8988T (cell line): ENCODE data around the gene AGAP1.
A peak's percentile ranks its signal among the peaks of the same experiment; 100 is the strongest.

Source experiments
- DNase-seq: peaks from one replicate; pipeline ENCODE4 v3.0.0; 2011

AGAP1 gene

GRCh38 chr2:235492850-235493344, 946 bp upstream of the AGAP1 start:
- DNase-seq, result no peak

- no peak for DNase-seq
Observed at GRCh38 chr2:235493402-235493774, 455 bp upstream of the AGAP1 start.

GRCh38 chr2:235494716-235495372, 1.0 kb downstream of the AGAP1 start:
- no peak for DNase-seq

DNA sequence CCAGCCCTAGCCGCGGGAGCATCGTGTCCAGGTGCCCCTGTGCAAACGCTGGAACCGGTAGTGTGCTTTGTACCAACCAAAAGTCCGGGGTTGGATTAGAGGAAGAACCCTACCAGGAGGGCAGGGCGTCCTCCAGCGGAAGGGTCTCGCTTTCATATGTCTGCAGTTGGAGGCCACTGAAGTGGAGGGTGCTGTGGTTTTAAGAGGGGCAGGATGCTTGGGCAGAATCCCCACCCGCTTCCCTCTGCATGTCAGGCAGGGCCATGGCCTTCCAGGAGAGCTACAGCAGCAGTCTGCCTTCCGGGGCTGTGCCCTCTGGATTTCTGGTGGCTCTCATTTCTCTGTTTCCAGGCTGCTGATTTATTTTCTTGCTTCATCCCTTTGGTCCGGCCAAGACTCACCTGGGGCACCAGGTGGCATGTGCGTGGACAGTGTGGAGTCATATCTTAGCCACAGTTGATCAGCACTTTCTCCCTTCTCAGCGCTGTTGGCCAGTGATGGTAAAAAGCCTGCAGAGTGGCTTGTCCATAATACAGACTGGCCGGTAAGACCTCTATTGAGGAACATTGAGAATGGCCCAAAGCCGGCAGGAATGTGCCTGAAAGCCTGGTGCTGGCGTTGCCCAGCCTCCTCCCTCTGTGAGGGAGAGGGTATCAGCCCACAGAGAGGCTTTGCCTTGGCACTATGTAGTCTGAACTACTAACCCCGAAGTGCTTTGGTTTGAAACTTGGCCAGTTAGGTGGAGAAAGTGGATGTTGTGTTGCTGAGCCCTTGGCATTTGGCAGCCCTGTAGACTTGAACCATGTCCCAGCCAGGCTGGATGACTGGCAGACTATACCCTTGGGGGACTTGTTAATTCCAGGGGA, 1.8 kb downstream of the AGAP1 start:
- DNase-seq, result no peak

GRCh38 chr2:235496239-235496621, 2.4 kb downstream of the AGAP1 start:
- no peak for DNase-seq

- no peak for DNase-seq
Observed at GRCh38 chr2:235497096-235497495, 3.3 kb downstream of the AGAP1 start.

- DNase-seq, result peak; percentile 75
Observed at GRCh38 chr2:235498541-235498940, 4.7 kb downstream of the AGAP1 start.

GRCh38 chr2:235498946-235499812, 5.3 kb downstream of the AGAP1 start:
- DNase-seq, result no peak

DNA sequence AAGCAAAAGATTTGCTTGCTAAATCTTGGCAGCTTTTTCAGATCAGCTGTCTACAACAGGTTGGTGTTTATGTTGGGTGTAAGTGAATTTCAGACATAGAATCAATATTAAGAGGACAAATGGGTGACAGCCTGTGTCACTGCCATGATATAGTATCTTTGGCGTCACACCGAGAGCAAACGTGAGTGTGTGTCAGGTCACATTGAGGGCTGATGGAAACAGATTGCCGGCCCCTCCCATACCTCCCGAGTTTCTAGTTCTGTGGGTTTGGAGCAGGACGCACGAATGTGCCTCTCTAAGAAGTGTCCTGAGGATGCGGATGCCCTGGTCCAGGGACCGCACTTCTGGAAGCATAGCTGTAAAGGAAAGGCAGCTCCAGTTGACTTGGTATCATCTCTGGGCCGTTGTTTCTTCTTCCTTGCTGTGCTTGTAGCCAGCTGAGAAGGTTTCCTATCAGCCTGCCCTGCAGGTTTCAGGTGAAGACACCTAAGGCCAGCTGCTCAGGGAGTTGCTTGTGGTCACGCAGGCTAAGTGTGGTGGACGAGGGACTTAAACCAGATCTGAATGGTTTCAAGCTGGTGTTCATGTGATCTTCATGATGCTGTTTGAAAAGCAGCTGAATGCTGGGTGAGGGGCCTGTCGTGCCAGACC, 6.4 kb downstream of the AGAP1 start:
- DNase-seq, result no peak

DNA sequence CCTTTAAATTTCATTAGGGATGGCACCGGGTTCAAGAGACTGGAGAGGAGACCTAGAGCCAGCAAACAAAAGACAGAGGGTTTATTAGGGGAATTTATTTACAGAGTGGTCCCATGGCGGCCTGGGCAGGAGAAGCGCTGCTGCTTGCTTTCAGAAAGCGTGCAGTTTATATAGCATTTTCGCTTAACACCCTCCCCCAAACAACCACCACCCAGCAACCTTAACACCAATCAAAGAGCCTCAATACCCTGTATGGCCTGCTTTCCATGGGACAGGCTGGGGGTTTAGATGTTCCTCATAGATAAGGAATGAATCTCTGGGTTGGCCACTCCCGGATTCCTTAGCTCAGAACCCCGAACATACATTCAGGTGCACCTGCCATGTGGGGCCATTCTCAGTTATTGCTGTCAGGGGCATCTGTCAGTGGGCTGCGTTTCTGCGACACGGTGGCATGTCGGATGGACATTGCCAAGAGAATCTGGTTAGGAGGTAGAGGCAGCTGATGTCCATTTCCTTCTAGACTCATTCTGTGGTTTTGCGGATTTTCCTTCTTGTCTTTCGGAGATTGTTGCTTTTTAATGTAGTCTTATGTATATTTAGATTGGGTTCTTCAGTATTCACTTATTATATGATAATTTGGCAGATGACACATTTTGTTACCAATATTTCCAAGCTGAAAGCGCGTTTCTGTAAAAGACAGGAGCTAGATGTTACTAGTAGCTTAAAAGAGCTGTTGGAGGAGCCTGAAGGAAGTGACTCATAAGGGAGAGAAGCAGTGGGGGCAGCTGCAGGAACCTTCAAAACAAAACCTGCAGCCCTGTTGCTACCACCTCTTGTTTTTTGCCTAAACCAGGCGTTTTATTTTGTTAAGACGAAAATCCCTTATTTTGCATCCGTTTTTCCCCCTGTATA, 7.2 kb downstream of the AGAP1 start:
- DNase-seq, result peak; percentile 75

DNA sequence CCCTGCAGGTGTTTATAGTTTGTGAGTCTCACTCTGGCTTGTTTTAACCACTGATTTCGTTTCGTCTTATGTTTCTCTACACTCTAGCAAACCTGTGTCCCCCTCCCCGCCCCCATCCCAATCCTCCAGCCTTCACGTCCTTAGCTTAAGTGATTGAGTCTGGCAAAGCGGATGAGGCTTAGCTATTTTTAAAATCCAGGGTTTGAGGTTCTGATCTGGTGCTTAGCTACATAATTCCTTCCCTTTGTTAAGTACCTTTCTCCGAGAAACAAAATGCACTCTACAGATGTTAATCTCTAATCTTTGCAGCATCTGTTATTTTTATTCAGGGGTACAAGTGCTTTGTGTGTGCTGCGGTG, 7.8 kb downstream of the AGAP1 start:
- DNase-seq, result no peak

DNA sequence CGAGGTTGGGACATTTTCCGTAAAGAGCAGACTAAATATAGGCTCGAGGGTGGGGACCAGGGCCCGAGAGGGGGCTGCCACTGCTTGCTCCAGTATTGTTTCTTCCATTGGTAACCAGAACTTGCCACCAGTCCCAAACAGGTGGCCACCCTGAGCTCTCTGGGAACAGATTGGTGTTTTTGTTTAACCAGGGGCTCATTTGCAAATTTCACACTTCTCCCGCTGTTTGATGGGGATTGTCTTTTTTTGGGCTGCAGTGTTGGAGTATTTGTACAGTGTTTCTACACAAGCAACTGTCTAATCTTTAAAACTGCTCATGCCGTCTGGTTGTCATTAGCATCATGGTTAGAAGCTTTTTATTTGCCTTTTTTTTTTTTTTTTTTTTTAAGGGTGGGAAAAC, 8.5 kb downstream of the AGAP1 start:
- DNase-seq, result no peak

- DNase-seq, result no peak
Observed at GRCh38 chr2:235504441-235505180, 10.8 kb downstream of the AGAP1 start.

GRCh38 chr2:235505181-235505741, 11.4 kb downstream of the AGAP1 start:
- DNase-seq, result no peak

DNA sequence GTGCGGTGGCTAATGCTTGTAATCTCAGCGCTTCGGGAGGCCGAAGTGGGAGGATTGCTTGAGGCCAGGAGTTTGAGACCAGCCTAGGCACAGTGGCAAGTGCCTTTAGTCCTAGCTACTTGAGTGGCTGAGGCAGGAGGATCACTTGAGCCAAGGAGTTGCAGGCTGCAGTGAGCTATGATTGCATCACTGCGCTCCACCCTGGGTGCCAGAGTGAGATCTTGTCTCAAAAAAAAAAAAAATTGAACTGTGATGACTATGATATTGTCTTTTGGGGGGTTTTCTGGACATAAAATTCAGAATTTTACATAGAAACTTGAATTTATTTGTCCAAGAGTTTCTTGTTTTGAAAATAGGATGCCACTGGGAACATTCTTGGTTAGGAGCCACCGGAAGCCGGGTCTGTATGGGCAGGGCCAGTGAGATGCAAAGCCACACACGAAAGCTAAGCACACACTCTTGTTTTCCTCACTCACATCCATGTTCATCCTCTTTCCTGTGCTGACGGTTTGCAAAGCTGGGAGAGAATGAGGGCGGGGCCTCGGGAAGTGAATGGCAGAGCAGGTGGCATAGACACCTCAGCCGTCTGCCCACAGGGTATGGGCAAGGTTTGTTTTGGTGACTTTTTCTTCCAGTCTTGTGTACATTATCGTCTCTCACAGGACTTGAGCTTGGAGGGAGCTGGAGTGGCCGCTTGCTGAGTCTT, 12.6 kb downstream of the AGAP1 start:
- DNase-seq, result no peak

DNA sequence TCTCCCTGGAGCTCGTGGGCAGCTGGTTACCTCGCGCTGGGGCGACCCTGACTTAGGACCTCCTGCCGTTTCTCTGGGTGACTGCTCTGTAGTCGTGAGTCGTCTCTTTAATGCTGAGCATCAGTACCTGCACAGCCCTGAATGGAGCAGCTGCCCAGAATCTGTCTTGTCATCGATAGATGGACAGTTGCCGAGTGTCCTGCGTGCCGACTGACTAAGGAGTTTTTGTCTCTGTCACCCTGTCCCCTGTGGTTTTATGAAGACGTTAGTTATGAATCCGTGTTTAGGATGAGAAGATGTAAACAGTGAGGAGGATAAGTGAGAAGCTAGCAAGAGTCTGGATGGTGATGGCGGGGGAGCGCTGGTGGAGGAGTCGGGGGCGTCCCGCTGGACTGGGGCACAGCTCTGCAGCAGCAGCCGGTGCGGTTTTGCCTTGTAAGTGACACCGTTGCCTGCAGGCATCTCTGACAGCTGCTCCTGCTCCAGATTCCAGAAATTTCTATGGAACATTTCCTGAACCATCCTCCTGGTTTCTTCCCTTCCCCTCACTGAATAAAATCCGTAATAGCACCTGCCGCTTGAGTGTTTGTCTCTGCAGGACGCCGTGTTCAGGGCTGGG, 13.3 kb downstream of the AGAP1 start:
- no peak for DNase-seq

DNA sequence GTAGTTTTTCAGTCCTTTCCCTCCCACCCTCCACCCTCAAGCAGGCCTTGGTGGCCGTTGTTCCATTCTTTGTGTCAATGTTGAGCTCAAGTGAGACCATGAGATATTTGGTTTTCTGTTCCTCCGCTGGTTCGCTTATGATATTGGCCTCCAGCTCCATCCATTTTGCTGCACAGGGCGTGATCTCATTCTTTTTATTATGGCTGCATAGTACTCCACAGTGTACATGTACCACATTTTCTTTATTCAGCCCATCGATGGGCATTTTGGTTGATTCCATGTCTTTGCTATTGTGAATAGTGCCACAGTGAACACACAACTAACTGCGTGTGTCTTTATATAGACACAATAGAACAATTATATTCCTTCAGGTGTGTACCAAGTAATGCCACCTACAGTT, 14.1 kb downstream of the AGAP1 start:
- no peak for DNase-seq

DNA sequence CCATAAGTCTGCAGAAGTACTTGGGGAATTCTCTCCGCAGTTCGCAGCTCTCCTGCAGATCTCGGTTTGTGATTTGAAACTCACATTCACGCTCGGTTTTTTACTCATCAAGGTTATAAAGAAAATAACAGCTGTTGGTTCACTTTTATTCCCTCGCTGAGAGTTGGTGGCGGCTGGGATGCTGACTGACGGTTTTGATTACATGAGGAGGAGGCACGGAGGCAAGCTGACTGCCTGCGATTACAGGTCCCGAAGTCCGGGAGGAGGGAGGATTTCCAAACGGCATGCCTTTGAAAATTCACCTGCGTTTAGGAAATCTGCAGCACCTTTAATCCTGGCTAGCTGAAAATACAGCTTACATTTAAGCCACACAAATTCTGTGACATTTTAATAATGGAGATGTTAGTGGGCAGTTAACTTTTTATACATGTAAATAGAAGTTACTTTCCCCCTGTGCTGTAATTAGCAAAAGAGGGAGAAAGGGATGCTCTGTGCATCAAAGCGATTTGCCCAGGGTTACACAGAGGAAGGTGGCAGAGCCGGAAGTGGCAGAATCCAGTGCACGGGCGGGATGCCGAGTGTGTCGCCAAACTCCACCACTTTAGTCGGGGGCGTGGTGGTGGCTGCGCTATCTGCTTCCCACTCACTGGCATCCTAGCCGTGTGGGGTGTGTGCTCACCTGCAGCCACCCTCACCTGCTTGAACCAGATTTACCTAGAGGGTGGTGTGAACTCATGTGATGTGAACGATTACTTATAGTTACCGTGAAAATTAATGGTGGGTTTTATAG, 14.7 kb downstream of the AGAP1 start:
- DNase-seq, result no peak

- DNase-seq, result no peak
Observed at GRCh38 chr2:235510318-235510717, 16.5 kb downstream of the AGAP1 start.
